ENCODE measurements around the gene RHOT2.
A peak's percentile ranks its signal among the peaks of the same experiment; 100 is the strongest.

The RHOT2 gene

DNA sequence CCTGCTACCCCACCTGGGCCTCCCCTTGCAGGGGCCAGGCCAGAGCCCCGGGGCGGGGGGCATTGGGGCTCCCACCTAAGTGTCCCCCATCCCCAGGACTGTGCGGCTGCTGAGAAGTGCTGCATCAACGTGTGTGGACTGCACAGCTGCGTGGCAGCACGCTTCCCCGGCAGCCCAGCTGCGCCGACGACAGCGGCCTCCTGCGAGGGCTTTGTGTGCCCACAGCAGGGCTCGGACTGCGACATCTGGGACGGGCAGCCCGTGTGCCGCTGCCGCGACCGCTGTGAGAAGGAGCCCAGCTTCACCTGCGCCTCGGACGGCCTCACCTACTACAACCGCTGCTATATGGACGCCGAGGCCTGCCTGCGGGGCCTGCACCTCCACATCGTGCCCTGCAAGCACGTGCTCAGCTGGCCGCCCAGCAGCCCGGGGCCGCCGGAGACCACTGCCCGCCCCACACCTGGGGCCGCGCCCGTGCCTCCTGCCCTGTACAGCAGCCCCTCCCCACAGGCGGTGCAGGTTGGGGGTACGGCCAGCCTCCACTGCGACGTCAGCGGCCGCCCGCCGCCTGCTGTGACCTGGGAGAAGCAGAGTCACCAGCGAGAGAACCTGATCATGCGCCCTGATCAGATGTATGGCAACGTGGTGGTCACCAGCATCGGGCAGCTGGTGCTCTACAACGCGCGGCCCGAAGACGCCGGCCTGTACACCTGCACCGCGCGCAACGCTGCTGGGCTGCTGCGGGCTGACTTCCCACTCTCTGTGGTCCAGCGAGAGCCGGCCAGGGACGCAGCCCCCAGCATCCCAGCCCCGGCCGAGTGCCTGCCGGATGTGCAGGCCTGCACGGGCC lies 35.2 kb upstream of the RHOT2 start:
- DNase-seq (ENCODE audit: low spot score), result no peak

GRCh38 chr16:633336-634050 lies 34.4 kb upstream of the RHOT2 start:
- DNase-seq (ENCODE audit: low spot score), result no peak

DNA sequence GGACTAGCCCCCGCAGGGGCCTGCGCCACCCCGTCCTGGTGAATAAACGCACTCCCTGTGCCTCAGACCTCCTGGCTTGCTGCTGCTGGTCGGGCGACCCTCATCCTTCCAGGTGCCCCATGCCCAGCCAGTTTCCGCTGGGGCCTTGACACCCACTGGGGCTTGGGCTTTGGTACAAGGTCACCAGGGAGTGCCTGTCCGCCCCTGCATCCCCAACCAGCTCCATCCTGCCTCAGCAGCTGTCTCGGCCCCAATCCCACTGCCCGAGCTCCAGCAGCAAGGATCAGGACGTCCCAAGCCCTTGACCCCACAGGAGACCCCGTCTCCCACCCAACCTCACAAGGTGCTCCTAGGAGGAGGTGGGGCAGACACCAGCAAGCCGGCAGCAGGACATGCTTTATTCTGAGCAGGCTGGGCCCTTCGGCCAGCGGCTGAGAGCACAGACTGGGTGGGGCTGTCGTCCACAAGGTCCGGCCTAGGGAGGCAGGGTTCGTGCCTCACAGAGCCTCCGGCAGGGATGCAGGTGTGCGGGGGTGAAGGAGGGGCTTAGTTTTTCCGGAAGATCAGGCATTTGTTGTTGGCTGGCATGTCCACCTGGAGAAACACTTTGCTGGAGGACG lies 33.8 kb upstream of the RHOT2 start:
- DNase-seq (ENCODE audit: low spot score), result no peak

DNA sequence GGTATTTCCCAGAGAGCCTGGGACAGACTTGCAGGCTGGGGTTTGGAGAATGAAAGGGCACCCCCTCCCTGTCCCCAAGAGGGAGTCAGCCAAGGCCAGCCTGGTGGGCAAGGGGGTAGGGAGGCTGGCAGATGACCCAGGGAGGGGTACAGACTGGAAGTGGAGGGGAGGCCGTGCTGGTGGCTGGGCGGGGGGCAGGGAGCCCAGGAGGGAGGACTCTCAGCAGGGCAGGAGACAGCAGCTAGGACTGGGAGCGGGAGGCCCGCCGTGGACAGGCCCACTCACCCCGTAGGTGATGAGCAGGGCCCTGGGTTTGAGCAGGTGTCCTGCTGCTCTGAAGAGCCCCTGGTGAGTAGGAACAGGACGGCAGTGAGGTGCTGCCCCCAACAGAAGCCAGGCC lies 32.9 kb upstream of the RHOT2 start:
- DNase-seq (ENCODE audit: low spot score), result no peak

DNA sequence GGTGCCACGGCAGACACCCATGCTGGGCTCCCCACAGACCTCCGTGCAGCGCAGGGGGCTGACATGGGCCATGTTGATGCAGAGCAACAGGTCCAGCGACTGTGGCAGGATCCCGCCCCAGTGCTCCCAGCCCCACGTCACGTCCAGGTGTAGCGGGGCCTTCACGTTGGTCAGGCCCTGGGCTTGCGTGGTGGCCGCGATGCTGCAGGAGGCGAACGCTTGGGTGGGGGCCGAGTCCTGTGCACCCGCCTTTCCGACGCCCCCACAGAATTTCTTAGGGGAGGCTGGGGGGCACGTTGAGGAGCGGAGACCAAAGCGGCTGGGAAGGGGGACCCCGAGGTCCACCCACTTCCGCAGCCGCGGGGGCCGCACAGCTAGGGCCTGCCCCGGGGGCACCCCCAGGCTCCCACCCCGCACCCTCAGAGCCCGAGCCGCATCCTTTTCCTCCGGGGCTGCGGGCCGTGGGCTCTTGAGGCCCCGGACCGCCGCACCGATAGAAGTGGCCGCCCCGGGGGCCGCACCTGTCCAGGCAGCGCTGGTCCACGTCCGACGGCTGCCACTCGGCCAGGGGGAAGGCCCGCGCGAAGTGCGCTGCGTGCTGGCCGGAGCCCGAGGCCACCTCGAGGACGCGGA lies 32.2 kb upstream of the RHOT2 start:
- no peak for DNase-seq (ENCODE audit: low spot score)

DNA sequence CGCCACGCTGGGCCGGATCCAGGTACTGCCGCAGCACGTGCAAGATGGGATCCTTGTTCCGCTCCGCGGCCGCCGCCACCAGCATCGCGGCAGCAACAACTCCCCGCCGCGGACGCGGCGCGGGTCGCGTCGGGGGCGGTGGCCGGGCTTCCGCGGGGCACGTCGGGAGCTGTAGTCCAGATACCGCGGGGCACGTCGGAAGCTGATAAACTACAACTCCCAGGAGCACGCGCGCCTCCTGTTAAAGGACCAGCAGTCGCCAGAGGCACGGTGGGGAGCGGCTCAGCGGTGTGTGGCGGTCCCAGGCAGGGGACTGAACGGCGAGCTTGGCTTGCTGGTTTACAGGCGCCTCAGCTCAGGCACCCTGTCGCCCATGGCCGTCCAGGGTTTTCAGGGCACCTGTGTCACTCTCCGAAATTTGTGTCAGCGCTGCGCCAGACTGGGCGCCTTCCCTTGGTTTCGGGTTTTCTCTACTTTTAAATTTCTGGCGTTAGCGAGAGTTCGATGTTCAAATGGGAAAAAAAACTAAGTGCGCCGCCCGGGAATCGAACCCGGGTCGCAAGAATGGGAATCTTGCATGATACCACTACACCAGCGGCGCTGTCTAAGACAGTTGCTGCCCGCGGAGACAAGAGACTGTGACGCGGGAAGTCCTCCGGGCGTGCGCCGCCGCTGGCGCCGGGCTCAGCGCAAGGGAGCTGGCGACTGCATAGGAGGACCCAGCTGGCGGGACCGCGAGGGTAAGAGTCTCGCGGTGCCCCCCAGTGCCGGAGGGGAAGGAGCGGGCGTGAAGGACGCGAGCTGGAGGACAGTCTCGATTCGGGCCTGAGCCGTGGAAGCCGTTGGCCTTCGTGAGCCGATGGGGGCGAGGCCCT lies 31.5 kb upstream of the RHOT2 start, which contains the start of gene METTL26:
Gene METTL26, minus strand, starts transcription at position 100 of the 875 bp plus-strand sequence. Its CDS starts 15 bp downstream, at position 85.
- peak; percentile 95 for DNase-seq (ENCODE audit: low spot score)

GRCh38 chr16:637081-638018 lies 30.6 kb upstream of the RHOT2 start:
- DNase-seq (ENCODE audit: low spot score), result no peak

DNA sequence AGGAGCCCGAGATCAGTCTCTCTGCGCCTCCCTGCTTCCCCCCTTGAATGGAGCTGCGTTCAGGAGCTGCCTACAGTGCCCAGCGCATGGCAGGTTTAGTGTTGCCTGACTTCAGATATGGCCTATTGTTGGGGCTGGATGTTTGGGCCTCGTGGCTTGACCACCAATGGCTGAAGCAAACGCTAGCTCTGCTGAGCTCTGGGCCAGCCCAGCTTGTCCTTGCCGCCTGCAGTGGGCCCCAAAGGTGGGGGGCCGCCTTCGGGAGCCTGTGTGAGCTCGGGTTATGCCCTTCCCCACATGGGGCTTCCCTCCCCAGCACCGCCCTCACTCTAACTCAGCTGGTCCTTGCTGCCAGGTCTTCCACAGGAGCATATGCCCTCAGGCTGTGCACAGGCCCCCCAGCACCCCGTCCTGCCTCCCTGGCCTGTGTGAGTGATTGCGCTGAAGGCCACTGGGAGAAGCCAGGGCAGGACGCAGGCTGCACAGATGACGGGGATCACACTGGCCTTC lies 29.8 kb upstream of the RHOT2 start:
- DNase-seq (ENCODE audit: low spot score), result no peak

DNA sequence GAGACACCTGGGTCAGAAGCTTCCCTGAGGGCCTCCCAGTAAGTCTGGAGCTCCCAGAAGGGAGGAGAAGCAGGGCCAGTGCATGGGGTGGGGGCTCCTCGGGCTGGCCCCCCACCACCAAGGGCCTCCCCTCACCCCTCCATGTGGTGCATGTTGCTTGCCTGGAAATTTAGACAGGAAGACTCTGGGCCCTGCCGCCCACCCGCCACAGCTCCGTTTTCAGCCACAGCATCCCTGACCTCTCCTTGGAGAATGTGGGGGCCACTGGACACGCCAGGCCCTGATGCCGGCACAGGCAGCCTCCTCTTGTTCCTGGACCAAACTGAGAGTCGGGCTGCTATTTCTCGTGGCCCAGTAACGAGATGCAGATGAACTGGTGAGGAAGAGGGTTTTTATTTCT lies 29.1 kb upstream of the RHOT2 start:
- no peak for DNase-seq (ENCODE audit: low spot score)

DNA sequence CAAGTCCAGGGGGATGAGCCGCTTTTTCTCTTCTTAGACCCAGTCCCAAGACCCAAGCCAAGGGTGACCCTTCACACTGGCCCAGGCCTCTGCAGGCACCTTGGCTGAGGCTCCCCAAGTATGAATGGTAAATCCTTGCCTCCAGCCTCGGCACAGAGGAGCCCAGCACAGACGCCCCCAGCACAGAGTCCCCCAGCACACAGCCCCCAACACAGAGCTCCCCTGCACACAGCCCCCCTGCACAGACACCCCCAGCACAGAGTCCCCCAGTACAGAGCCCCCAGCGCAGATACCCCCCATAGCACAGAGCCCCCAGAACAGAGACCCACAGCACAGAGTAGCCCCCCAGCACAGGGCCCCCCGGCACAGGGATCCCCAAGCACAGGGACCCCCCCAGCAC lies 27.3 kb upstream of the RHOT2 start:
- DNase-seq (ENCODE audit: low spot score), result no peak

DNA sequence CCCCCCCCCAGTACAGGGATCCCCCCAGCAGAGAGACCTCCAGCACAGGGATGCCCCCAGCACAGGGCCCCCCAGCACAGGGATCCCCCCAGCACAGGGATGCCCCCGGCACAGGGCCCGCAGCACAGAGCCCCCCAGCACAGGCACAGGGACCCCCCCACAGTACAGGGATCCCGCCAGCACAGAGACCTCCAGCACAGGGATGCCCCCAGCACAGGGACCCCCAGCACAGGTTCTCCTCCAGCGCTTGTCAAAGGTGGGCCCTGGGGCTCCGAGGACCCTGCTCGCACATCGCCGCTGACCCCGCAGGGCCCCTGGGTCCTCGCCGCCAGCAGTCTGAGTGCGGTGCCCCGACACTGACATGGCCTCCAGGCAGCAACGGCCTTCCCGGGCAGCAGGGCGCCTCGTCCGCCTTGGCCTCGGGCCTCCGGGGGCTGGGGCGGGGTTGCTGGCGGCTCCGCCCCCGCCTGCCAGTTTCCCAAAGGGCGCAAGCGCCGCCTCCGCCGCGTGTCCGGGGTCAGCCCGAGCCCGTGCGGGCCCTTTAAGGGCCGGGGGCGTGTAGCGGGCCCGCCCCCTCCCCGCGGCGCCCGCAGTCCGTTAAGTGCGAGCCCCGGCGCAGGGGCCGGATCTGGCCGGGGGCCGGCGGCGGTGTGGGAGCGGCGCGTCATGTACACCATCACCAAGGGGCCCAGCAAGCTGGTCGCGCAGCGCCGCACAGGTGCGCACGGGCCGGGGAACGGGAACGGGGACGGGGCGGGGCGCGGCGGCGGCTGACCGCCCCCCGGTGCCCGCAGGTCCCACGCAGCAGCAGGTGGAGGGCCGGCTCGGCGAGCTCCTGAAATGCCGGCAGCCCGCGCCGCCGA lies 26.4 kb upstream of the RHOT2 start, which contains the start of gene MCRIP2:
Gene MCRIP2, plus strand, starts transcription at position 503 of the 863 bp plus-strand sequence. Its CDS starts 164 bp downstream, at position 667.
- peak; percentile 72 for DNase-seq (ENCODE audit: low spot score)

DNA sequence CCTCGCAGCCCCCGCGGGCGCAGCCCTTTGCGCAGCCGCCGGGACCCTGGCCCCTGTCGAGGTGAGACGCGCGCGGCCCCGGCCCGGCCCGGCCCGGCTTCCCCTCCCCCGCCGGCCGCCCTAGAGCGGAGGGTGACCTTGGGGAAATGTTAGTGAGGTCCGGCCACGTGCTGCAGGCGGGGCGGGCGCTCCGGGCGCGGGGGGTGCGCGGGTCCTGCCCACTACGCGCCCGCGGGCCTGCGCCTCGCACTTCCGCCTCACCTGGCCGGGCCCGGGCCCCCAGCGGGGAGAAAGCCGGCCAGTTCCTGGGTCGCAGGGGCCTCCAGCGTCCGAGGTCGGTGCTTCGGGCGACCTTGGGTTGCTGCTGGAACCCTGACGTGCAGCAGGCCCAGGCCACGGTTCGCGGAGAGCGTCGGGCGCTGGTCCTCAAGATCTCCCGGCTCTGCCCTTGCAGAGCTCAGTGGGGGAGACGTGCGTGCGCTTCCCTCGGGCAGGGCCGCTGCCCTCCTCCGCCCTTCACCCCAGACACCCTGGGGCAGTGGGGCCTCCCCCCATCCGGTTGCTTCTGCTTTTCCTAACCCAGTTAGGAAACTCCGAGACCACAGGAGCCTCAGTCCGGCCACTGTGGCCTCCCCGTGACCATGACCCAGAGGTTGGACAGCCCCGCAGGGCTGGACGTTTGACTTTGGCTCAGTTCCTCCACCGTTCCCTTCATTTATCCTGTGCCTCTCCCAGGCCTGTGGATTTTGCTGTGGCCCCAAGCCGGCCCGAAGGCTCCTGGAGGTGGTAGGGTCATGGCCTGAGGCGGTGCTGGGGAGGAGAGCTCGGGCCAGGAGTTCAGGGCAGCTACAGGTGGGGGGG lies 25.5 kb upstream of the RHOT2 start:
- DNase-seq (ENCODE audit: low spot score), result peak; percentile 42

DNA sequence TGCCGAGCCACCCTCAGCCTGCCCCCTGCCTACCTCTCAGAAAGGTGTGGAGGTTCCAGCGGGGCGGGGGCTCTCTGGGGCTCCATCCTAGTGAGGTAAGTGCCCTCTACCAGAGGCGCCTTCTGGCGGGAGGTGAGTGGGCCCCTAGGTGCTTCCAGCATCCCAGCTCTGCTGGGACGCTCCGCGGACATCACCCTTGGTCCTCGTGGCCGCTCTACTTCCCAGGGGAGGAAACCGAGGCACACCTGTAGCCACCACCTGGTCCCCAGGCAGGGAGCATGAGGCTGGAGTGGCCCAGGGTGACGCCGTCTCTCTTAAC lies 24.9 kb upstream of the RHOT2 start:
- DNase-seq (ENCODE audit: low spot score), result no peak

- DNase-seq (ENCODE audit: low spot score), result no peak
These were observed 23.4 kb upstream of the RHOT2 start for GRCh38 chr16:644556-644955.

GRCh38 chr16:645852-646678 lies 21.9 kb upstream of the RHOT2 start:
- DNase-seq (ENCODE audit: low spot score), result no peak

DNA sequence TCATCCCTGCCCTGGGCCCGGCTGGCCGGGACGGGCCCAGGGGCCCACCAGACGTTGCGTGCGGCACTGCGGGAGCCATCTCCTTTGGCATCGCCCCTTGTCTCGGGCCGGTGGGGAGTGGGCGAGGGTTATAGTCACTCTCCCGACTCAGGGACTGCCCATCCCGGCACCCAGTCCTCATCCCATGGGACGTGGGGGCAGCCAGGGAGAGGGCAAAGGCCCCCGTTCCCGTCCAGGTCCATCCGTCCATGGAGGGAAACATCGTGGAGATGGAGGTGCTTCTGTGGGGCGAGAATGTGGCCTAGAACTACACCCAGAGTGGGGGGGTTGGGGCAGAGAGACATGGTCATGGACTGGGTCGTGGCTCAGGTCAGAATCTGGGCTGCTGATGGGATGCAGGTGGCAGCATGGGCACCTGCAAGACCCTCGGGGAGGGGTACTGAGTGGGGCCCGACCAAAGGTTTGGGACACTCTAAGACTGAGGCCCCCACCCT lies 21.2 kb upstream of the RHOT2 start:
- DNase-seq (ENCODE audit: low spot score), result no peak
